ENCODE measurements around the gene CDK19.

Gene CDK19

GRCh38 chr6:110674096-110674495, 141.2 kb downstream of the CDK19 start:
- H4K8ac ChIP-seq (ENCODE audit: low read depth, low read length) = no peak overlapping the region
- no peak for DNase-seq (ENCODE audit: low spot score)
- H3K4ac ChIP-seq (ENCODE audit: low read length) = no peak overlapping the region
- no peak overlapping the region for H2BK15ac ChIP-seq (ENCODE audit: low read length)
- no peak overlapping the region for H3K23ac ChIP-seq (ENCODE audit: low read depth, low read length, poor library complexity)
- no peaks in the 10 kb centered on the region for H3K27me3 ChIP-seq (ENCODE audit: control insufficient read depth in 3 of 3, insufficient read depth in 3 of 3, low read depth in 1 of 3, low read length in 3 of 3)
- H3K36me3 ChIP-seq (replicated peaks in 1 of 2; ENCODE audit: control insufficient read depth in 2 of 2, insufficient read depth in 2 of 2, low read length in 2 of 2) = peaks cover 0 to 2% of the 10 kb centered on the region in 2 donors
- no peak overlapping the region for H3K4me3 ChIP-seq (ENCODE audit: low read length in 2 of 2)
- no peaks in the 10 kb centered on the region for H3K9me3 ChIP-seq (replicated peaks in 1 of 2; ENCODE audit: control insufficient read depth in 2 of 2, insufficient read depth in 1 of 2, low read depth in 1 of 2, low read length in 2 of 2)
- H3K9ac ChIP-seq (ENCODE audit: low read depth, low read length, poor library complexity) = no peak overlapping the region
- no peaks in the 10 kb centered on the region for H3K79me1 ChIP-seq (ENCODE audit: low read depth, low read length)
- H2AK5ac ChIP-seq (ENCODE audit: low read depth, low read length) = no peak overlapping the region
- H3K18ac ChIP-seq (ENCODE audit: low read length) = no peak overlapping the region
- no peaks in the 10 kb centered on the region for H3K4me1 ChIP-seq (ENCODE audit: control insufficient read depth in 2 of 2, insufficient read depth in 1 of 2, low read depth in 1 of 2, low read length in 2 of 2)
- no peak overlapping the region for H2AFZ ChIP-seq (ENCODE audit: low read length)
- no peak overlapping the region for H3K27ac ChIP-seq (replicated peaks; ENCODE audit: low read length)
- H2BK5ac ChIP-seq (ENCODE audit: low read length) = no peak overlapping the region
- no peak overlapping the region for H2BK120ac ChIP-seq (ENCODE audit: low read depth, low read length)
- no peak overlapping the region for H2BK12ac ChIP-seq (ENCODE audit: low read length)
- H4K91ac ChIP-seq (ENCODE audit: low read depth, low read length, poor library complexity) = no peak overlapping the region
- H3K4me2 ChIP-seq (ENCODE audit: insufficient read depth, low read length, poor library complexity, severe bottlenecking) = no peak overlapping the region
- no peak overlapping the region for H3K14ac ChIP-seq (ENCODE audit: low read length)
- no CpG with 5 or more reads among the region's 1 CpG for WGBS, 2 donors (ENCODE audit: extremely low coverage in 2 of 2, insufficient read length in 2 of 2, insufficient replicate concordance in 1 of 2)

- Histone ChIP-seq H3K36me3 (replicated peaks in 1 of 2; ENCODE audit: control insufficient read depth in 2 of 2, insufficient read depth in 2 of 2, low read length in 2 of 2) (peaks cover 0 to 7% of the 10 kb centered on the region in 2 donors), H3K79me1 (ENCODE audit: low read depth, low read length) (no peaks in the 10 kb centered on the region), H3K4me3 (ENCODE audit: low read length in 2 of 2) (no peak overlapping the region), H2BK5ac (ENCODE audit: low read length) (no peak overlapping the region), H3K4ac (ENCODE audit: low read length) (no peak overlapping the region), H3K18ac (ENCODE audit: low read length) (no peak overlapping the region), H4K91ac (ENCODE audit: low read depth, low read length, poor library complexity) (no peak overlapping the region), H2BK12ac (ENCODE audit: low read length) (no peak overlapping the region), H2BK15ac (ENCODE audit: low read length) (no peak overlapping the region), H3K4me2 (ENCODE audit: insufficient read depth, low read length, poor library complexity, severe bottlenecking) (no peak overlapping the region), H3K27me3 (ENCODE audit: control insufficient read depth in 3 of 3, insufficient read depth in 3 of 3, low read depth in 1 of 3, low read length in 3 of 3) (no peaks in the 10 kb centered on the region), H2BK120ac (ENCODE audit: low read depth, low read length) (no peak overlapping the region), H3K9ac (ENCODE audit: low read depth, low read length, poor library complexity) (no peak overlapping the region), H2AFZ (ENCODE audit: low read length) (no peak overlapping the region), H3K27ac (replicated peaks; ENCODE audit: low read length) (no peak overlapping the region), H3K4me1 (ENCODE audit: control insufficient read depth in 2 of 2, insufficient read depth in 1 of 2, low read depth in 1 of 2, low read length in 2 of 2) (no peaks in the 10 kb centered on the region), H3K14ac (ENCODE audit: low read length) (no peak overlapping the region), H2AK5ac (ENCODE audit: low read depth, low read length) (no peak overlapping the region), H3K23ac (ENCODE audit: low read depth, low read length, poor library complexity) (no peak overlapping the region), H3K9me3 (replicated peaks in 1 of 2; ENCODE audit: control insufficient read depth in 2 of 2, insufficient read depth in 1 of 2, low read depth in 1 of 2, low read length in 2 of 2) (no peaks in the 10 kb centered on the region), H4K8ac (ENCODE audit: low read depth, low read length) (no peak overlapping the region)
- DNase-seq (ENCODE audit: low spot score) = no peak
- no CpG with 5 or more reads among the region's 2 CpGs for WGBS, 2 donors (ENCODE audit: extremely low coverage in 2 of 2, insufficient read length in 2 of 2, insufficient replicate concordance in 1 of 2)
Observed at GRCh38 chr6:110672122-110672521, 143.1 kb downstream of the CDK19 start.

GRCh38 chr6:110671447-110671846, 143.8 kb downstream of the CDK19 start:
- Histone ChIP-seq H3K4ac (ENCODE audit: low read length) (no peak overlapping the region), H2BK12ac (ENCODE audit: low read length) (no peak overlapping the region), H3K4me1 (ENCODE audit: control insufficient read depth in 2 of 2, insufficient read depth in 1 of 2, low read depth in 1 of 2, low read length in 2 of 2) (no peaks in the 10 kb centered on the region), H3K9ac (ENCODE audit: low read depth, low read length, poor library complexity) (no peak overlapping the region), H3K4me2 (ENCODE audit: insufficient read depth, low read length, poor library complexity, severe bottlenecking) (no peak overlapping the region), H3K23ac (ENCODE audit: low read depth, low read length, poor library complexity) (no peak overlapping the region), H3K79me1 (ENCODE audit: low read depth, low read length) (no peaks in the 10 kb centered on the region), H3K9me3 (replicated peaks in 1 of 2; ENCODE audit: control insufficient read depth in 2 of 2, insufficient read depth in 1 of 2, low read depth in 1 of 2, low read length in 2 of 2) (no peaks in the 10 kb centered on the region), H3K27me3 (ENCODE audit: control insufficient read depth in 3 of 3, insufficient read depth in 3 of 3, low read depth in 1 of 3, low read length in 3 of 3) (no peaks in the 10 kb centered on the region), H4K8ac (ENCODE audit: low read depth, low read length) (no peak overlapping the region), H2BK5ac (ENCODE audit: low read length) (no peak overlapping the region), H3K14ac (ENCODE audit: low read length) (no peak overlapping the region), H2AFZ (ENCODE audit: low read length) (no peak overlapping the region), H2AK5ac (ENCODE audit: low read depth, low read length) (no peak overlapping the region), H3K27ac (replicated peaks; ENCODE audit: low read length) (no peak overlapping the region), H2BK15ac (ENCODE audit: low read length) (no peak overlapping the region), H2BK120ac (ENCODE audit: low read depth, low read length) (no peak overlapping the region), H4K91ac (ENCODE audit: low read depth, low read length, poor library complexity) (no peak overlapping the region), H3K18ac (ENCODE audit: low read length) (no peak overlapping the region), H3K36me3 (replicated peaks in 1 of 2; ENCODE audit: control insufficient read depth in 2 of 2, insufficient read depth in 2 of 2, low read length in 2 of 2) (peaks cover 0 to 12% of the 10 kb centered on the region in 2 donors), H3K4me3 (ENCODE audit: low read length in 2 of 2) (no peak overlapping the region)
- no peak for DNase-seq (ENCODE audit: low spot score)

- Histone ChIP-seq H3K4me1 (ENCODE audit: control insufficient read depth in 2 of 2, insufficient read depth in 1 of 2, low read depth in 1 of 2, low read length in 2 of 2) (no peaks in the 10 kb centered on the region), H3K36me3 (replicated peaks in 1 of 2; ENCODE audit: control insufficient read depth in 2 of 2, insufficient read depth in 2 of 2, low read length in 2 of 2) (peaks cover 0 to 15% of the 10 kb centered on the region in 2 donors)
- WGBS, 2 donors (ENCODE audit: extremely low coverage in 2 of 2, insufficient read length in 2 of 2, insufficient replicate concordance in 1 of 2) = no CpG with 5 or more reads among the region's 7 CpGs
Observed at GRCh38 chr6:110665600-110665999, 149.7 kb downstream of the CDK19 start.

More at GRCh38 chr6:110665600-110665999, 149.7 kb downstream of the CDK19 start:
- Histone ChIP-seq H3K9ac (ENCODE audit: low read depth, low read length, poor library complexity) (no peak overlapping the region), H3K4ac (ENCODE audit: low read length) (no peak overlapping the region), H4K91ac (ENCODE audit: low read depth, low read length, poor library complexity) (no peak overlapping the region), H2BK15ac (ENCODE audit: low read length) (no peak overlapping the region), H3K4me2 (ENCODE audit: insufficient read depth, low read length, poor library complexity, severe bottlenecking) (no peak overlapping the region), H4K8ac (ENCODE audit: low read depth, low read length) (no peak overlapping the region), H3K9me3 (replicated peaks in 1 of 2; ENCODE audit: control insufficient read depth in 2 of 2, insufficient read depth in 1 of 2, low read depth in 1 of 2, low read length in 2 of 2) (no peaks in the 10 kb centered on the region), H3K23ac (ENCODE audit: low read depth, low read length, poor library complexity) (no peak overlapping the region), H2BK12ac (ENCODE audit: low read length) (no peak overlapping the region), H3K27ac (replicated peaks; ENCODE audit: low read length) (no peak overlapping the region), H3K18ac (ENCODE audit: low read length) (no peak overlapping the region), H2AFZ (ENCODE audit: low read length) (no peak overlapping the region), H3K14ac (ENCODE audit: low read length) (no peak overlapping the region), H2BK120ac (ENCODE audit: low read depth, low read length) (no peak overlapping the region), H3K79me1 (ENCODE audit: low read depth, low read length) (no peaks in the 10 kb centered on the region), H3K27me3 (ENCODE audit: control insufficient read depth in 3 of 3, insufficient read depth in 3 of 3, low read depth in 1 of 3, low read length in 3 of 3) (no peaks in the 10 kb centered on the region), H2BK5ac (ENCODE audit: low read length) (no peak overlapping the region), H2AK5ac (ENCODE audit: low read depth, low read length) (no peak overlapping the region), H3K4me3 (ENCODE audit: low read length in 2 of 2) (no peak overlapping the region)
- DNase-seq (ENCODE audit: low spot score) = no peak

Data from neuronal stem cell (in vitro differentiated cells).